ENCODE data around the gene NDOR1.

GRCh38 chr9:137234055-137234697 lies 28.7 kb downstream of the NDOR1 start:
- no peak for TF ChIP-seq CTCF (conservative IDR thresholded peaks at IDR 0.05)
- no peak for TF ChIP-seq EZH2 (IDR thresholded peaks at IDR 0.05; ENCODE audit: low read depth)
